ENCODE measurements around the gene PMFBP1. TPM values are rescaled to one million over a fixed set of nuclear protein-coding genes. Genes with fewer than 3 reads are reported as not detected.

PMFBP1 gene
- total and polyA plus RNA-seq, 2 experiments from 2014 or later = 1.7 to 5.1 TPM

- H3K36me3 ChIP-seq = peaks cover 19% of the 10 kb centered on the region
- H3K27me3 ChIP-seq = peaks cover 27% of the 10 kb centered on the region
- H3K9me3 ChIP-seq (ENCODE audit: low read depth) = no peaks in the 10 kb centered on the region
- peak overlapping the region; percentile 87 for H3K27ac ChIP-seq
- H3K4me3 ChIP-seq = peak overlapping the region; percentile 87
- H3K4me1 ChIP-seq (ENCODE audit: low read depth) = peaks cover 4% of the 10 kb centered on the region
- peak in 1 of 2 donors; percentile 1 for DNase-seq (ENCODE audit: low read depth in 1 of 2, low spot score in 1 of 2)
- TF ChIP-seq CTCF (IDR thresholded peaks at IDR 0.05; ENCODE audit: low read depth, low read length) = no peak
Observed at GRCh38 chr16:72094266-72094610, 77.7 kb downstream of the PMFBP1 start.

- TF ChIP-seq CTCF (IDR thresholded peaks at IDR 0.05; ENCODE audit: low read depth, low read length) = no peak
- Histone ChIP-seq H3K4me1 (ENCODE audit: low read depth) (peaks cover 4% of the 10 kb centered on the region), H3K9me3 (ENCODE audit: low read depth) (no peaks in the 10 kb centered on the region), H3K4me3 (peak within 1 kb of the TSS; percentile 87), H3K36me3 (peaks cover 20% of the 10 kb centered on the region), H3K27me3 (peaks cover 27% of the 10 kb centered on the region), H3K27ac (peak within 1 kb of the TSS; percentile 87)
- peak; percentile 99 for DNase-seq (ENCODE audit: low read depth in 1 of 2, low spot score in 1 of 2)
Observed at GRCh38 chr16:72093448-72094265, 78.3 kb downstream of the PMFBP1 start, which contains the start of the genes DHX38 and TXNL4B. DHX38 (plus strand) TSS chr16:72093847; CDS start chr16:72096158, 2,311 bp downstream. TXNL4B (minus strand) TSS chr16:72093620; CDS start chr16:72090749, 2,871 bp downstream.

GRCh38 chr16:72092832-72093447 is 79.0 kb downstream of the PMFBP1 start:
- Histone ChIP-seq H3K27me3 (peaks cover 27% of the 10 kb centered on the region), H3K27ac (peak overlapping the region; percentile 36), H3K4me3 (peak overlapping the region; percentile 87), H3K4me1 (ENCODE audit: low read depth) (peaks cover 4% of the 10 kb centered on the region), H3K36me3 (peaks cover 22% of the 10 kb centered on the region), H3K9me3 (ENCODE audit: low read depth) (no peaks in the 10 kb centered on the region)
- peak; percentile 18 to 81 for DNase-seq (ENCODE audit: low read depth in 1 of 2, low spot score in 1 of 2)
- TF ChIP-seq CTCF (IDR thresholded peaks at IDR 0.05; ENCODE audit: low read depth, low read length) = no peak

GRCh38 chr16:72091217-72091616 is 80.7 kb downstream of the PMFBP1 start:
- TF ChIP-seq CTCF (IDR thresholded peaks at IDR 0.05; ENCODE audit: low read depth, low read length) = no peak
- peaks cover 27% of the 10 kb centered on the region for H3K27me3 ChIP-seq
- no peak overlapping the region for H3K27ac ChIP-seq
- no peak overlapping the region for H3K4me3 ChIP-seq
- H3K36me3 ChIP-seq = peaks cover 8% of the 10 kb centered on the region
- no peaks in the 10 kb centered on the region for H3K9me3 ChIP-seq (ENCODE audit: low read depth)
- H3K4me1 ChIP-seq (ENCODE audit: low read depth) = peaks cover 4% of the 10 kb centered on the region
- DNase-seq (ENCODE audit: low read depth in 1 of 2, low spot score in 1 of 2) = no peak

GRCh38 chr16:72085002-72085401 is 87.0 kb downstream of the PMFBP1 start:
- peak in 1 of 2 donors; percentile 24 for DNase-seq (ENCODE audit: low read depth in 1 of 2, low spot score in 1 of 2)
- H3K4me3 ChIP-seq = no peak overlapping the region
- no peak for TF ChIP-seq CTCF (IDR thresholded peaks at IDR 0.05; ENCODE audit: low read depth, low read length)
- no peaks in the 10 kb centered on the region for H3K4me1 ChIP-seq (ENCODE audit: low read depth)
- no peaks in the 10 kb centered on the region for H3K9me3 ChIP-seq (ENCODE audit: low read depth)
- H3K27me3 ChIP-seq = peaks cover under 1% of the 10 kb centered on the region
- no peak overlapping the region for H3K27ac ChIP-seq
- peaks cover 6% of the 10 kb centered on the region for H3K36me3 ChIP-seq

Measured in cardiac muscle cell (in vitro differentiated cells and primary cell).